IMR-90 (cell line): ENCODE measurements around the gene RBMS3. TPM values are rescaled to one million over a fixed set of nuclear protein-coding genes. Genes with fewer than 3 reads are reported as not detected.

Source experiments
- ATAC-seq: fragments of 200-7000 bp; cut with Tn5 transposase; 2 replicates; pipeline ENCODE4 v1.9.1; 2020; ENCODE audit warnings: low read depth, mild to moderate bottlenecking, moderate library complexity
- BruUV-seq: library from RNA; stranded (reverse); fragments of 400-500 nt; replicated peaks from 2 replicates; lab custom pipeline; 2021; lab: Mats Ljungman, UMichigan
- CTCF ChIA-PET: fragments of 300-600 bp; formaldehyde crosslinking; extraction: SDS; loops from one replicate; lab custom pipeline; 2021; ENCODE audit warnings: antibody characterized with exemption; lab: Yijun Ruan, JAX
- POLR2A ChIA-PET: fragments of 300-600 bp; sonication (Branson Sonifier 250); formaldehyde crosslinking; loops from one replicate; lab custom pipeline; 2022; ENCODE audit warnings: antibody characterized with exemption; ENCODE audit not compliant: unreplicated experiment; lab: Charles Lee
- DNase-seq: peaks from one replicate; pipeline ENCODE4 v3.0.0; 2013
- H2AFZ ChIP-seq: replicated peaks from 2 replicates; pipeline ENCODE3; 2013; ENCODE audit warnings: low read length, mild to moderate bottlenecking; ENCODE audit not compliant: poor library complexity
- H2AK5ac ChIP-seq: 2 replicates; pipeline ENCODE4 v1.6.1; 2013; ENCODE audit warnings: low read depth, low read length, inconsistent platforms
- H2AK9ac ChIP-seq: replicated peaks from 2 replicates; pipeline ENCODE3; 2013; ENCODE audit warnings: mild to moderate bottlenecking, low read depth, low read length, moderate library complexity; ENCODE audit not compliant: poor library complexity
- H2BK120ac ChIP-seq: 2 replicates; pipeline ENCODE4 v1.6.1; 2013; ENCODE audit warnings: low read depth, low read length, inconsistent platforms
- H2BK15ac ChIP-seq: 3 replicates; pipeline ENCODE4 v1.6.1; 2013; ENCODE audit warnings: low read depth, low read length, inconsistent platforms
- H2BK20ac ChIP-seq: 2 replicates; pipeline ENCODE4 v1.6.1; 2013; ENCODE audit warnings: low read depth, mild to moderate bottlenecking, inconsistent platforms, low read length, moderate library complexity
- H2BK5ac ChIP-seq: 2 replicates; pipeline ENCODE4 v1.6.1; 2013; ENCODE audit warnings: mild to moderate bottlenecking, low read depth, low read length, inconsistent platforms; ENCODE audit not compliant: poor library complexity, severe bottlenecking
- H3K14ac ChIP-seq: replicated peaks from 2 replicates; pipeline ENCODE4 v1.6.1; 2013; ENCODE audit warnings: low read depth, low read length, inconsistent platforms
- H3K18ac ChIP-seq: 2 replicates; pipeline ENCODE4 v1.6.1; 2013; ENCODE audit warnings: low read depth, low read length, control low read depth
- H3K23ac ChIP-seq: 2 replicates; pipeline ENCODE4 v1.6.1; 2013; ENCODE audit warnings: low read depth, low read length, inconsistent platforms
- H3K27ac ChIP-seq: 2 replicates; pipeline ENCODE4 v1.5.1; 2013; ENCODE audit warnings: mild to moderate bottlenecking, control low read depth, low read length; ENCODE audit not compliant: insufficient read depth
- H3K27me3 ChIP-seq: 2 replicates; pipeline ENCODE4 v1.6.1; 2013; ENCODE audit warnings: low read length; ENCODE audit not compliant: control insufficient read depth, insufficient read depth
- H3K36me3 ChIP-seq: 2 replicates; pipeline ENCODE4 v1.6.1; 2013; ENCODE audit warnings: low read length, mixed read lengths; ENCODE audit not compliant: control insufficient read depth, insufficient read depth
- H3K4ac ChIP-seq: 2 replicates; pipeline ENCODE4 v1.6.1; 2013; ENCODE audit warnings: low read depth, low read length, inconsistent platforms
- H3K4me1 ChIP-seq: 2 replicates; pipeline ENCODE4 v1.6.1; 2013; ENCODE audit warnings: low read length, mixed read lengths; ENCODE audit not compliant: control insufficient read depth, insufficient read depth
- H3K4me2 ChIP-seq: 2 replicates; pipeline ENCODE4 v1.6.1; 2013; ENCODE audit warnings: low read depth, mild to moderate bottlenecking, control low read depth, low read length, moderate library complexity
- H3K4me3 ChIP-seq: 2 replicates; pipeline ENCODE4 v1.5.1; 2013; ENCODE audit warnings: low read depth, mild to moderate bottlenecking, control low read depth, low read length, moderate library complexity; ENCODE audit not compliant: insufficient read depth
- H3K56ac ChIP-seq: 2 replicates; pipeline ENCODE4 v1.6.1; 2013; ENCODE audit warnings: low read length, inconsistent platforms; ENCODE audit not compliant: insufficient read depth; ENCODE audit errors: extremely low read depth
- H3K79me1 ChIP-seq, 2 experiments: 2 replicates each; pipeline ENCODE4 v1.6.1; 2013; ENCODE audit warnings: low read length in 2 of 2, inconsistent platforms in 1 of 2, low read depth in 1 of 2
- H3K9ac ChIP-seq: 2 replicates; pipeline ENCODE4 v1.6.1; 2013; ENCODE audit warnings: low read depth, low read length, control low read depth
- H3K9me1 ChIP-seq: 2 replicates; pipeline ENCODE4 v1.6.1; 2013; ENCODE audit warnings: low read length, inconsistent platforms; ENCODE audit not compliant: insufficient read depth
- H3K9me3 ChIP-seq: 2 replicates; pipeline ENCODE4 v1.6.1; 2013; ENCODE audit warnings: low read length; ENCODE audit not compliant: control insufficient read depth, insufficient read depth
- H4K20me1 ChIP-seq: 2 replicates; pipeline ENCODE4 v1.6.1; 2013; ENCODE audit warnings: low read length, inconsistent platforms; ENCODE audit not compliant: insufficient read depth
- H4K5ac ChIP-seq: 2 replicates; pipeline ENCODE4 v1.6.1; 2013; ENCODE audit warnings: mild to moderate bottlenecking, low read depth, low read length, control low read depth
- H4K8ac ChIP-seq, 2 experiments: 2 replicates each; pipeline ENCODE4 v1.6.1; 2013; ENCODE audit warnings: low read depth in 2 of 2, low read length in 2 of 2, control low read depth in 1 of 2, inconsistent platforms in 1 of 2
- H4K91ac ChIP-seq: 2 replicates; pipeline ENCODE4 v1.6.1; 2013; ENCODE audit warnings: low read depth, low read length, inconsistent platforms; ENCODE audit not compliant: insufficient read depth
- BHLHE40 ChIP-seq: fragments of 150-350 bp; IDR thresholded peaks from 2 replicates; pipeline ENCODE4 v1.6.1; 2016; ENCODE audit warnings: mild to moderate bottlenecking, low read depth, low read length
- CEBPB ChIP-seq: IDR thresholded peaks from 2 replicates; pipeline ENCODE4 v1.6.1; 2012; ENCODE audit warnings: low read depth, low read length, improper control_type of control experiment
- CHD1 ChIP-seq: IDR thresholded peaks from 2 replicates; pipeline ENCODE4 v1.6.1; 2012; ENCODE audit warnings: low read depth, low read length, improper control_type of control experiment
- ELK1 ChIP-seq: fragments of 150-350 bp; IDR thresholded peaks from 2 replicates; pipeline ENCODE4 v1.6.1; 2016; ENCODE audit warnings: low read depth, mild to moderate bottlenecking, low read length, moderate library complexity, borderline replicate concordance
- FOS ChIP-seq: fragments of 150-350 bp; IDR thresholded peaks from 2 replicates; pipeline ENCODE4 v1.6.1; 2016; ENCODE audit warnings: low read depth, low read length
- MAFK ChIP-seq: IDR thresholded peaks from 2 replicates; pipeline ENCODE4 v1.6.1; 2012; ENCODE audit warnings: low read depth, low read length, improper control_type of control experiment
- MAZ ChIP-seq: IDR thresholded peaks from 2 replicates; pipeline ENCODE4 v1.6.1; 2012; ENCODE audit warnings: low read depth, mild to moderate bottlenecking, low read length, improper control_type of control experiment, moderate library complexity, borderline replicate concordance
- MXI1 ChIP-seq: IDR thresholded peaks from 2 replicates; pipeline ENCODE4 v1.6.1; 2012; ENCODE audit warnings: low read depth, mild to moderate bottlenecking, low read length, moderate library complexity, borderline replicate concordance
- NFE2L2 ChIP-seq: fragments of 150-350 bp; IDR thresholded peaks from 2 replicates; pipeline ENCODE4 v1.6.1; 2016; ENCODE audit warnings: low read depth, mild to moderate bottlenecking, low read length
- POLR2A ChIP-seq: IDR thresholded peaks from 2 replicates; pipeline ENCODE4 v1.6.1; 2012; ENCODE audit warnings: mild to moderate bottlenecking, low read depth, low read length
- RAD21 ChIP-seq: IDR thresholded peaks from 2 replicates; pipeline ENCODE4 v1.6.1; 2012; ENCODE audit warnings: low read length, improper control_type of control experiment
- RCOR1 ChIP-seq: IDR thresholded peaks from 2 replicates; pipeline ENCODE4 v1.6.1; 2012; ENCODE audit warnings: mild to moderate bottlenecking, low read length, improper control_type of control experiment; ENCODE audit not compliant: insufficient replicate concordance
- RFX5 ChIP-seq: IDR thresholded peaks from 2 replicates; pipeline ENCODE4 v1.8.0; 2012; ENCODE audit warnings: low read depth, mild to moderate bottlenecking, low read length, moderate library complexity
- SMC3 ChIP-seq: fragments of 150-350 bp; IDR thresholded peaks from 2 replicates; pipeline ENCODE4 v1.6.1; 2016; ENCODE audit warnings: low read depth, mild to moderate bottlenecking, antibody characterized with exemption, low read length, moderate library complexity
- USF2 ChIP-seq: fragments of 150-350 bp; IDR thresholded peaks from 2 replicates; pipeline ENCODE4 v1.6.1; 2017; ENCODE audit warnings: mild to moderate bottlenecking, antibody characterized with exemption, low read length, low read depth
- WGBS, 2 experiments: methylation state at CpG; one replicate each; pipeline versions ENCODE4 v1.1.5 to v1.1.7; 2013; ENCODE audit warnings: missing lambda C conversion rate in 2 of 2; ENCODE audit not compliant: insufficient read length in 1 of 2; ENCODE audit errors: extremely low coverage in 2 of 2; 5-methylcytosine and 5-hydroxymethylcytosine counted together
- dilution Hi-C: fragments of 300-500 bp; cut with HindIII; formaldehyde crosslinking; loops from one replicate; pipeline ENCODE4 v1.14.3; 2018; ENCODE audit warnings: low sequenced_read_pairs; ENCODE audit not compliant: unreplicated experiment
- in situ Hi-C: fragments of 300-500 bp; cut with MboI; formaldehyde crosslinking; loops from 3 replicates; pipeline ENCODE4 v1.14.3; 2019; ENCODE audit warnings: low sequenced_read_pairs, inconsistent platforms, mixed read lengths
- intact Hi-C: fragments of 100-400 bp; cut with micrococcal nuclease; formaldehyde crosslinking; loops from 2 replicates; pipeline ENCODE4 v1.10.0; 2022
- polyA plus RNA-seq, 3 experiments: library from polyadenylated mRNA; depleted of rRNA; stranded (reverse); fragments of >200 nt; gene quantifications; 2 replicates each; pipeline ENCODE4 v1.2.3, GENCODE V29; 2012; ENCODE audit warnings: low replicate concordance in 1 of 3
- total RNA-seq: library from RNA; depleted of rRNA; stranded (reverse); fragments of >200 nt; gene quantifications from 2 replicates; pipeline ENCODE4 v1.2.3, GENCODE V29; 2012
- TF ChIP-seq, protein P1 (sequence below): conservative IDR thresholded peaks from 2 replicates; pipeline ENCODE4 v1.5.1; 2012; ENCODE audit warnings: mild to moderate bottlenecking, low read depth, low read length, improper control_type of control experiment

Gene RBMS3
- total and polyA plus RNA-seq, 2 of the 4 experiments (the other 2 are of a cell fraction), result 15.2 to 127 TPM

DNA sequence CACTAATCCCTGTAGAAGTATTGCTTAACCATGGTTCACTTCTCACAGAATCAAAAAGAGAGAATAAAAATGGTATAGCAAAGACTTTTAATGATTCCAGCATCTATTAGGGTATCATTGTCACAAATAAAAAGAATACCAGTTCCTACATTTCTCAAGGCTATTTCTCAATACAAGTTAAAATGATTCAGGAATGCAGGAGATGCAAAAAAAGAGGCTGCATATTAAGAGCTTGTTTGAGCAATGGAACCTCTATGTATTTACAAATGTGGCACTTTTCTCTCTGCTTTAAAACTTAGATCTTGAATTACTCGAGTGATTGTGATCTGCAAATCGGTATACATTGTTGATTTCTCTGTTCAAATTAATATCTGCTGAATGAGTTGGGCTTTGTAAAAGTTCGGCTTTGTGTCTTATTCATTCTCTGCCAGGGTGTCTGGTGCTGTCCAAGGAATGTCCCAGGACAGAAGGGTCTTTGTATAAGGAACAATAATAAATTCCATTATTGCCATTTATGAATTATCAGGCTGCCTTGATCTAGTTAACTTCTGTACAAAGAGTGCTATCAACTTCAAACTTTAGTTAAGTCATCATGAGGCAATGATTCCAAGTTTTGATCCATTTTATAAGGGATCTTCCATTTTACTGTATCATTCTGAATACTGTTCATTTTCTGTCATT is 364.2 kb downstream of the RBMS3 start:
- DNase-seq (no peak), ATAC-seq (no peak)
- 83% methylated on average over 1 of the region's 3 CpGs; no CpG with 5 or more reads in 1 of the 2 experiments for WGBS, 2 experiments

More for the DNA sequence above, 364.2 kb downstream of the RBMS3 start:
- Histone ChIP-seq H2AFZ (no peak overlapping the region), H3K9me1 (peaks cover 3% of the 10 kb centered on the region), H2BK20ac (no peak overlapping the region), H3K18ac (no peak overlapping the region), H3K4me1 (peaks cover 2% of the 10 kb centered on the region; the same call in 1 of the 2 replicates), H3K27me3 (no peaks in the 10 kb centered on the region), H4K20me1 (no peaks in the 10 kb centered on the region), H2AK9ac (no peak overlapping the region), H3K27ac (no peak overlapping the region), H3K9me3 (no peaks in the 10 kb centered on the region), H3K79me1 (peaks cover 6 to 10% of the 10 kb centered on the region in 2 experiments; a peak in 2 of 4 replicates), H3K14ac (no peak overlapping the region), H3K4me2 (no peak overlapping the region), H3K4me3 (no peak overlapping the region), H4K91ac (no peak overlapping the region), H3K56ac (no peak overlapping the region), H3K36me3 (no peaks in the 10 kb centered on the region), H2AK5ac (no peak overlapping the region), H2BK5ac (no peak overlapping the region), H4K8ac (no peak overlapping the region), H2BK15ac (no peak overlapping the region), H3K4ac (no peak overlapping the region), H3K23ac (no peak overlapping the region), H3K9ac (no peak overlapping the region), H4K5ac (no peak overlapping the region; the same call in 1 of the 2 replicates), H2BK120ac (no peak overlapping the region)
- TF ChIP-seq MAZ (no peak), POLR2A (no peak), USF2 (no peak), CEBPB (no peak), SMC3 (no peak), CHD1 (no peak), RCOR1 (no peak), BHLHE40 (no peak), FOS (no peak), RFX5 (no peak), ELK1 (no peak), MXI1 (no peak), RAD21 (no peak), MAFK (no peak), NFE2L2 (no peak)
- TF ChIP-seq, protein P1, sequence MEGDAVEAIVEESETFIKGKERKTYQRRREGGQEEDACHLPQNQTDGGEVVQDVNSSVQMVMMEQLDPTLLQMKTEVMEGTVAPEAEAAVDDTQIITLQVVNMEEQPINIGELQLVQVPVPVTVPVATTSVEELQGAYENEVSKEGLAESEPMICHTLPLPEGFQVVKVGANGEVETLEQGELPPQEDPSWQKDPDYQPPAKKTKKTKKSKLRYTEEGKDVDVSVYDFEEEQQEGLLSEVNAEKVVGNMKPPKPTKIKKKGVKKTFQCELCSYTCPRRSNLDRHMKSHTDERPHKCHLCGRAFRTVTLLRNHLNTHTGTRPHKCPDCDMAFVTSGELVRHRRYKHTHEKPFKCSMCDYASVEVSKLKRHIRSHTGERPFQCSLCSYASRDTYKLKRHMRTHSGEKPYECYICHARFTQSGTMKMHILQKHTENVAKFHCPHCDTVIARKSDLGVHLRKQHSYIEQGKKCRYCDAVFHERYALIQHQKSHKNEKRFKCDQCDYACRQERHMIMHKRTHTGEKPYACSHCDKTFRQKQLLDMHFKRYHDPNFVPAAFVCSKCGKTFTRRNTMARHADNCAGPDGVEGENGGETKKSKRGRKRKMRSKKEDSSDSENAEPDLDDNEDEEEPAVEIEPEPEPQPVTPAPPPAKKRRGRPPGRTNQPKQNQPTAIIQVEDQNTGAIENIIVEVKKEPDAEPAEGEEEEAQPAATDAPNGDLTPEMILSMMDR, result no peak
- ChIA-PET POLR2A (no interaction called here), CTCF (no interaction called here)
- BruUV-seq, result no TSS peak
- intact Hi-C loops (no loop called here), in situ Hi-C loops (no loop called here), dilution Hi-C loops (no loop called here)
